Neuron (in vitro differentiated cells): ENCODE data around the gene USP15.
"Not testable (repeated sequence)": the region's sequence is repeated elsewhere in the genome, so short reads cannot be mapped to it uniquely, and the experiment has no call there.

Experiments
- H2AFZ ChIP-seq: one replicate; pipeline ENCODE4 v1.6.1; 2013; ENCODE audit warnings: low read depth, mild to moderate bottlenecking, inconsistent platforms, low read length, moderate library complexity
- H3K27me3 ChIP-seq: one replicate; pipeline ENCODE4 v1.6.1; 2013; ENCODE audit warnings: low read length; ENCODE audit not compliant: insufficient read depth
- H3K36me3 ChIP-seq: one replicate; pipeline ENCODE4 v1.6.1; 2013; ENCODE audit warnings: low read length; ENCODE audit not compliant: insufficient read depth
- H3K4me1 ChIP-seq: one replicate; pipeline ENCODE4 v1.6.1; 2013; ENCODE audit warnings: low read length; ENCODE audit not compliant: insufficient read depth
- H3K4me3 ChIP-seq: 2 replicates; pipeline ENCODE4 v1.5.1; 2013; ENCODE audit warnings: mild to moderate bottlenecking, low read length, moderate library complexity
- H3K9me3 ChIP-seq: one replicate; pipeline ENCODE4 v1.6.1; 2013; ENCODE audit warnings: low read length

The USP15 gene

GRCh38 chr12:62448436-62448835, 188.2 kb downstream of the USP15 start:
- Histone ChIP-seq H3K4me1 (no peaks in the 10 kb centered on the region), H2AFZ (no peak overlapping the region), H3K9me3 (peaks cover 3% of the 10 kb centered on the region), H3K4me3 (no peak overlapping the region), H3K36me3 (no peaks in the 10 kb centered on the region), H3K27me3 (peaks cover 9% of the 10 kb centered on the region)

DNA sequence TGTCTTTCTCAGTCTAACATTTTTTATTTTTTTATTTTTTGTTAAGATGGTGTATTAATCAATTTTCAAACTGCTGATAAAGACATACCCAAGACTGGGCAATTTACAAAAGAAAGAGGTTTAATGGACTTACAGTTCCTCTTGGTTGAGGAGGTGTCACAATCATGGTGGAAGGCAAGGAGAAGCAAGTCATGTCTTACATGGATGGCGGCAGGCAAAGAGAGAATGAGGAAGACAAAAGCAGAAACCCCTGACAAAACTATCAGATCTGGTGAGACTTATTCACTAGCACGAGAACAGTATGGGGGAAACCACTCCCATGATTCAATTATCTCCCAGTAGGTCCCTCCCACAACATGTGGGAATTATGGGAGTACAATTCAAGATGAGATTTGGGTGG, 195.2 kb downstream of the USP15 start:
- not testable (repeated sequence) for H3K4me3 ChIP-seq, H3K36me3 ChIP-seq, H2AFZ ChIP-seq, H3K9me3 ChIP-seq, H3K27me3 ChIP-seq, H3K4me1 ChIP-seq

DNA sequence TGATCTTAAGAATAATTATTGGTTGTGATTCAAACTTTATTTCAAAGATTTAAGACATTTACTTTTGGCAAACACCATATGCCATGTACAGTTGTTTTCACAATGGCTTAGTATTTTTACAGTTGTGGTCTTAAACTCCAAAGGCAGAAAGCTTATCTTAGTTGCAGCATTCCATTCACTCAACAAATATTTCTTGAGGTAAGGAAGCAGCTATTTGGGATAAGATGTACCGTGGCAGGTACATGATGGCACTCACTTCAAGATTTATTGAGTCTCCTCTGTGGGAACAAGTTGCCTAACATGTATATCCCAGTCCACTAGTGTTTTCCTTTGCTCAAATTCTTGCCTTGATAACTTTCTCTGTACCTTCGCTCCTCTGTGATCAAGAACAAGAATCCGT, 198.4 kb downstream of the USP15 start:
- no peak overlapping the region for H3K4me3 ChIP-seq
- no peak overlapping the region for H2AFZ ChIP-seq
- no peaks in the 10 kb centered on the region for H3K27me3 ChIP-seq
- no peaks in the 10 kb centered on the region for H3K4me1 ChIP-seq
- H3K9me3 ChIP-seq: no peaks in the 10 kb centered on the region
- H3K36me3 ChIP-seq: no peaks in the 10 kb centered on the region

GRCh38 chr12:62459976-62460375, 199.8 kb downstream of the USP15 start:
- Histone ChIP-seq H3K9me3 (no peaks in the 10 kb centered on the region), H2AFZ (no peak overlapping the region), H3K4me3 (no peak overlapping the region), H3K27me3 (no peaks in the 10 kb centered on the region), H3K36me3 (no peaks in the 10 kb centered on the region), H3K4me1 (no peaks in the 10 kb centered on the region)

- H3K4me1 ChIP-seq, H2AFZ ChIP-seq, H3K36me3 ChIP-seq, H3K4me3 ChIP-seq, H3K9me3 ChIP-seq, H3K27me3 ChIP-seq: not testable (repeated sequence)
Measured at GRCh38 chr12:62461171-62461837, 201.1 kb downstream of the USP15 start.

GRCh38 chr12:62463252-62463651, 203.0 kb downstream of the USP15 start:
- H2AFZ ChIP-seq, H3K4me1 ChIP-seq, H3K27me3 ChIP-seq, H3K36me3 ChIP-seq, H3K9me3 ChIP-seq, H3K4me3 ChIP-seq: not testable (repeated sequence)
